Spinal cord (tissue), 10 donors: Measurements from ENCODE around the gene PCSK2. TPM values are rescaled to one million over a fixed set of nuclear protein-coding genes. Genes with fewer than 3 reads are reported as not detected.
A peak's percentile ranks its signal among the peaks of the same experiment; 100 is the strongest.

Experiments
- DNase-seq, 6 donors: peaks; one replicate each; pipeline versions ENCODE4 v3.0.0 to v3.0.0-alpha.2; 2013 to 2015; ENCODE audit warnings: low spot score in 6 of 6, low read depth in 4 of 6
- H3K27ac ChIP-seq: one replicate; pipeline ENCODE4 v1.5.1; 2013; ENCODE audit warnings: low read depth, low read length, control low read depth
- H3K27me3 ChIP-seq: one replicate; pipeline ENCODE4 v1.6.1; 2013; ENCODE audit warnings: low read length; ENCODE audit not compliant: control insufficient read depth, insufficient read depth
- H3K36me3 ChIP-seq: one replicate; pipeline ENCODE4 v1.6.1; 2013; ENCODE audit warnings: low read length; ENCODE audit not compliant: control insufficient read depth, insufficient read depth
- H3K4me1 ChIP-seq: one replicate; pipeline ENCODE4 v1.6.1; 2013; ENCODE audit warnings: low read length; ENCODE audit not compliant: control insufficient read depth, insufficient read depth
- H3K4me3 ChIP-seq: one replicate; pipeline ENCODE4 v1.5.1; 2013; ENCODE audit warnings: low read depth, low read length, control low read depth
- H3K9me3 ChIP-seq: one replicate; pipeline ENCODE4 v1.6.1; 2013; ENCODE audit warnings: low read length; ENCODE audit not compliant: control insufficient read depth, insufficient read depth
- WGBS: methylation state at CpG from one replicate; pipeline ENCODE4 v1.1.5; 2013; ENCODE audit warnings: missing lambda C conversion rate; ENCODE audit not compliant: insufficient coverage; 5-methylcytosine and 5-hydroxymethylcytosine counted together
- polyA plus RNA-seq, 2 donors: library from polyadenylated mRNA; unstranded; fragments of 120-200 nt; gene quantifications; one replicate each; pipeline ENCODE4 v1.2.1, GENCODE V29; 2013; ENCODE audit not compliant: insufficient read length in 2 of 2
- total RNA-seq, 2 donors: library from RNA; depleted of rRNA in 1 of 2; stranded (reverse); fragments of 120-200 nt in 1 of 2; fragments of >200 nt in 1 of 2; gene quantifications; one replicate each; pipeline versions ENCODE4 v1.2.3 to v1.2.4, GENCODE V29; 2013 to 2014
- donor health status: healthy.

The PCSK2 gene
- total and polyA plus RNA-seq, 4 donors = 6.6 to 28.0 (median 23.6) TPM

- no peak overlapping the region for H3K27ac ChIP-seq
- no peaks in the 10 kb centered on the region for H3K4me1 ChIP-seq
- H3K27me3 ChIP-seq = no peaks in the 10 kb centered on the region
- WGBS = 93% methylated on average over 2 of the region's 5 CpGs
- H3K4me3 ChIP-seq = no peak overlapping the region
- no peak for DNase-seq
- no peaks in the 10 kb centered on the region for H3K9me3 ChIP-seq
- no peaks in the 10 kb centered on the region for H3K36me3 ChIP-seq
Measured at GRCh38 chr20:17376031-17376430, 149.2 kb downstream of the PCSK2 start.

GRCh38 chr20:17377231-17377630, 150.4 kb downstream of the PCSK2 start:
- Histone ChIP-seq H3K36me3 (no peaks in the 10 kb centered on the region), H3K27ac (no peak overlapping the region), H3K4me1 (no peaks in the 10 kb centered on the region), H3K27me3 (no peaks in the 10 kb centered on the region), H3K4me3 (no peak overlapping the region), H3K9me3 (no peaks in the 10 kb centered on the region)
- WGBS = 71% methylated on average over 1 of the region's 3 CpGs
- DNase-seq = no peak

- Histone ChIP-seq H3K4me1 (no peaks in the 10 kb centered on the region), H3K27ac (no peak overlapping the region), H3K36me3 (no peaks in the 10 kb centered on the region), H3K9me3 (no peaks in the 10 kb centered on the region), H3K4me3 (no peak overlapping the region), H3K27me3 (no peaks in the 10 kb centered on the region)
- DNase-seq = no peak
- WGBS = 100% methylated on average over 2 of the region's 2 CpGs
Measured at GRCh38 chr20:17379651-17380050, 152.8 kb downstream of the PCSK2 start.

- Histone ChIP-seq H3K36me3 (no peaks in the 10 kb centered on the region), H3K27ac (no peak overlapping the region), H3K4me1 (no peaks in the 10 kb centered on the region), H3K9me3 (no peaks in the 10 kb centered on the region), H3K4me3 (no peak overlapping the region), H3K27me3 (no peaks in the 10 kb centered on the region)
- WGBS = 83% methylated on average over 2 of the region's 4 CpGs
- no peak for DNase-seq
Measured at GRCh38 chr20:17380801-17381200, 154.0 kb downstream of the PCSK2 start.

GRCh38 chr20:17381724-17382123, 154.9 kb downstream of the PCSK2 start:
- H3K27ac ChIP-seq = no peak overlapping the region
- H3K36me3 ChIP-seq = no peaks in the 10 kb centered on the region
- peak in 1 of 6 donors; percentile 46 for DNase-seq
- WGBS = no CpG with 5 or more reads among the region's 4 CpGs
- no peaks in the 10 kb centered on the region for H3K27me3 ChIP-seq
- no peak overlapping the region for H3K4me3 ChIP-seq
- H3K9me3 ChIP-seq = no peaks in the 10 kb centered on the region
- no peaks in the 10 kb centered on the region for H3K4me1 ChIP-seq

- H3K4me3 ChIP-seq = no peak overlapping the region
- H3K36me3 ChIP-seq = no peaks in the 10 kb centered on the region
- H3K9me3 ChIP-seq = no peaks in the 10 kb centered on the region
- no peak overlapping the region for H3K27ac ChIP-seq
- no peak for DNase-seq
- H3K4me1 ChIP-seq = no peaks in the 10 kb centered on the region
- H3K27me3 ChIP-seq = no peaks in the 10 kb centered on the region
Measured at GRCh38 chr20:17385798-17386197, 159.0 kb downstream of the PCSK2 start.

GRCh38 chr20:17390655-17391054, 163.8 kb downstream of the PCSK2 start:
- Histone ChIP-seq H3K27ac (no peak overlapping the region), H3K4me1 (no peaks in the 10 kb centered on the region), H3K36me3 (no peaks in the 10 kb centered on the region), H3K9me3 (no peaks in the 10 kb centered on the region), H3K4me3 (no peak overlapping the region), H3K27me3 (no peaks in the 10 kb centered on the region)
- 95% methylated on average over 3 of the region's 5 CpGs for WGBS
- DNase-seq = no peak

- H3K27me3 ChIP-seq = no peaks in the 10 kb centered on the region
- H3K9me3 ChIP-seq = no peaks in the 10 kb centered on the region
- no peaks in the 10 kb centered on the region for H3K36me3 ChIP-seq
- H3K27ac ChIP-seq = no peak overlapping the region
- H3K4me3 ChIP-seq = no peak overlapping the region
- no CpG with 5 or more reads among the region's 2 CpGs for WGBS
- no peaks in the 10 kb centered on the region for H3K4me1 ChIP-seq
- DNase-seq = no peak
Measured at GRCh38 chr20:17391127-17391771, 164.4 kb downstream of the PCSK2 start.

GRCh38 chr20:17394411-17394810, 167.6 kb downstream of the PCSK2 start:
- Histone ChIP-seq H3K27ac (no peak overlapping the region), H3K9me3 (no peaks in the 10 kb centered on the region), H3K4me3 (no peak overlapping the region), H3K36me3 (no peaks in the 10 kb centered on the region), H3K27me3 (no peaks in the 10 kb centered on the region), H3K4me1 (no peaks in the 10 kb centered on the region)
- no peak for DNase-seq
- 80% methylated on average over 5 of the region's 5 CpGs for WGBS

- H3K27ac ChIP-seq = no peak overlapping the region
- H3K4me1 ChIP-seq = no peaks in the 10 kb centered on the region
- H3K27me3 ChIP-seq = no peaks in the 10 kb centered on the region
- H3K36me3 ChIP-seq = no peaks in the 10 kb centered on the region
- 78% methylated on average over 3 of the region's 3 CpGs for WGBS
- no peak overlapping the region for H3K4me3 ChIP-seq
- H3K9me3 ChIP-seq = no peaks in the 10 kb centered on the region
- DNase-seq = no peak
Measured at GRCh38 chr20:17395729-17396128, 168.9 kb downstream of the PCSK2 start.
